Karpas-422 (cell line): ENCODE data around the gene SYNGAP1. TPM values are rescaled to one million over a fixed set of nuclear protein-coding genes. Genes with fewer than 3 reads are reported as not detected.
"Not testable (repeated sequence)": the region's sequence is repeated elsewhere in the genome, so short reads cannot be mapped to it uniquely, and the experiment has no call there.

Experiments used
- DNase-seq: peaks from one replicate; pipeline ENCODE4 v3.0.0-alpha.2; 2015
- H2AFZ ChIP-seq: fragments of 200-600 bp; sonication (generic); 2 replicates; pipeline ENCODE4 v1.6.1; 2014; ENCODE audit warnings: antibody characterized with exemption, low read length, mixed read lengths
- H3K27ac ChIP-seq: fragments of 200-600 bp; sonication (generic); 2 replicates; pipeline ENCODE4 v1.5.1; 2014; ENCODE audit warnings: mild to moderate bottlenecking, low read length, moderate library complexity
- H3K27me3 ChIP-seq: fragments of 200-600 bp; sonication (generic); 2 replicates; pipeline ENCODE4 v1.6.1; 2014; ENCODE audit warnings: low read length, mixed read lengths
- H3K36me3 ChIP-seq: fragments of 200-600 bp; sonication (generic); 2 replicates; pipeline ENCODE4 v1.6.1; 2014; ENCODE audit warnings: low read length, mixed read lengths; ENCODE audit not compliant: insufficient read depth
- H3K4me1 ChIP-seq: fragments of 200-600 bp; sonication (generic); 2 replicates; pipeline ENCODE4 v1.6.1; 2014; ENCODE audit warnings: mild to moderate bottlenecking, low read length, mixed read lengths
- H3K4me2 ChIP-seq: fragments of 200-600 bp; sonication (generic); 2 replicates; pipeline ENCODE4 v1.6.1; 2014; ENCODE audit warnings: low read length, low read depth, mild to moderate bottlenecking; ENCODE audit not compliant: poor library complexity, severe bottlenecking
- H3K4me3 ChIP-seq: fragments of 200-600 bp; sonication (generic); 2 replicates; pipeline ENCODE4 v1.5.1; 2014; ENCODE audit warnings: mild to moderate bottlenecking, antibody characterized with exemption, low read length, mixed read lengths
- H3K79me2 ChIP-seq: fragments of 200-600 bp; sonication (generic); 2 replicates; pipeline ENCODE4 v1.6.1; 2014; ENCODE audit warnings: mild to moderate bottlenecking, low read length, mixed read lengths
- H3K9ac ChIP-seq: fragments of 200-600 bp; sonication (generic); 2 replicates; pipeline ENCODE4 v1.6.0; 2014; ENCODE audit warnings: low read length
- H3K9me2 ChIP-seq: fragments of 200-600 bp; sonication (generic), shearing (Covaris generic); replicated peaks from 2 replicates; pipeline ENCODE4 v1.6.0; 2014; ENCODE audit warnings: mild to moderate bottlenecking, low read length, moderate library complexity; ENCODE audit not compliant: insufficient read depth
- H3K9me3 ChIP-seq: fragments of 300-700, 200-600 bp; sonication (generic); 2 replicates; pipeline ENCODE4 v1.6.1; 2014; ENCODE audit warnings: low read length, mixed read lengths
- H4K20me1 ChIP-seq: fragments of 200-600 bp; sonication (generic); 2 replicates; pipeline ENCODE4 v1.6.1; 2014; ENCODE audit warnings: mild to moderate bottlenecking, antibody characterized with exemption, low read length, low read depth; ENCODE audit not compliant: insufficient read depth
- total RNA-seq: library from RNA; depleted of rRNA; stranded (reverse); fragments of >200 nt; shearing (Covaris generic); gene quantifications from 2 replicates; pipeline ENCODE4 v1.2.3, GENCODE V29; 2014; ENCODE audit warnings: low replicate concordance

SYNGAP1 gene
- total RNA-seq, 1 experiment from 2014 or later: 16.7 TPM

GRCh38 chr6:33467091-33467490 is 47.2 kb downstream of the SYNGAP1 start:
- no peak overlapping the region for H3K27ac ChIP-seq
- H3K9me3 ChIP-seq: no peaks in the 10 kb centered on the region
- H2AFZ ChIP-seq: no peak overlapping the region
- DNase-seq: no peak
- no peaks in the 10 kb centered on the region for H3K4me1 ChIP-seq
- no peaks in the 10 kb centered on the region for H4K20me1 ChIP-seq
- no peak overlapping the region for H3K4me2 ChIP-seq
- H3K27me3 ChIP-seq: no peaks in the 10 kb centered on the region
- no peak overlapping the region for H3K4me3 ChIP-seq
- H3K79me2 ChIP-seq: no peaks in the 10 kb centered on the region
- no peaks in the 10 kb centered on the region for H3K9me2 ChIP-seq
- H3K9ac ChIP-seq: no peak overlapping the region
- H3K36me3 ChIP-seq: no peaks in the 10 kb centered on the region

- H3K9ac ChIP-seq: no peak overlapping the region
- H4K20me1 ChIP-seq: no peaks in the 10 kb centered on the region
- no peaks in the 10 kb centered on the region for H3K27me3 ChIP-seq
- no peak overlapping the region for H3K27ac ChIP-seq
- no peaks in the 10 kb centered on the region for H3K9me3 ChIP-seq
- H3K4me2 ChIP-seq: no peak overlapping the region
- no peak overlapping the region for H3K4me3 ChIP-seq
- H3K36me3 ChIP-seq: no peaks in the 10 kb centered on the region
- no peaks in the 10 kb centered on the region for H3K79me2 ChIP-seq
- no peak for DNase-seq
- no peaks in the 10 kb centered on the region for H3K4me1 ChIP-seq
- no peaks in the 10 kb centered on the region for H3K9me2 ChIP-seq
- H2AFZ ChIP-seq: no peak overlapping the region
Measured at GRCh38 chr6:33469661-33470060, 49.8 kb downstream of the SYNGAP1 start.

- H3K4me3 ChIP-seq: no peak overlapping the region
- no peak overlapping the region for H3K4me2 ChIP-seq
- DNase-seq: no peak
- no peaks in the 10 kb centered on the region for H3K4me1 ChIP-seq
- H3K9ac ChIP-seq: no peak overlapping the region
- no peaks in the 10 kb centered on the region for H3K9me3 ChIP-seq
- no peaks in the 10 kb centered on the region for H3K36me3 ChIP-seq
- no peaks in the 10 kb centered on the region for H4K20me1 ChIP-seq
- no peaks in the 10 kb centered on the region for H3K79me2 ChIP-seq
- no peak overlapping the region for H2AFZ ChIP-seq
- H3K27ac ChIP-seq: no peak overlapping the region
- no peaks in the 10 kb centered on the region for H3K9me2 ChIP-seq
- H3K27me3 ChIP-seq: no peaks in the 10 kb centered on the region
Measured at GRCh38 chr6:33477864-33478263, 58.0 kb downstream of the SYNGAP1 start.

DNA sequence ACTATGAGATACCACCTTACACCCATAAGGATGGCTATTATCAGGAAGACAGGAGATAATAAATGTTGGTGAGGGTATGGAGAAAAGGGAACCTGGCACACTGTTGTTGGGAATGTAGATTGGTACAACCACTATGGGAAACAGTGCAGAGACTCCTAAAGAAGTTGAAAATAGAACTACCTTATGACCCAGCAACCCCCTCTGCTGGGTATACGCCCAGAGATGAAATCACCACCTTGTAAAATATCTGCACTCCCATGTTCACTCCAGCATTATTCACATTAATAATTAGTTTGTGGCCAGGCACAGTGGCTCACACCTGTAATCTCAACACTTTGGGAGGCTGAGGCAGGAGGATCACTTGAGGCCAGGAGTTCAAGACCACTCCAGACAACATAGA is 61.3 kb downstream of the SYNGAP1 start:
- no peak overlapping the region for H3K27ac ChIP-seq
- DNase-seq: no peak
- no peaks in the 10 kb centered on the region for H3K9me2 ChIP-seq
- H3K4me3 ChIP-seq: no peak overlapping the region
- H3K9me3 ChIP-seq: no peaks in the 10 kb centered on the region
- no peaks in the 10 kb centered on the region for H4K20me1 ChIP-seq
- H3K4me1 ChIP-seq: no peaks in the 10 kb centered on the region
- no peaks in the 10 kb centered on the region for H3K36me3 ChIP-seq
- H3K27me3 ChIP-seq: no peaks in the 10 kb centered on the region
- H3K9ac ChIP-seq: no peak overlapping the region
- H3K4me2 ChIP-seq: no peak overlapping the region
- no peak overlapping the region for H2AFZ ChIP-seq
- H3K79me2 ChIP-seq: no peaks in the 10 kb centered on the region

GRCh38 chr6:33482620-33483019 is 62.8 kb downstream of the SYNGAP1 start:
- DNase-seq, H3K4me1 ChIP-seq, H2AFZ ChIP-seq, H3K9ac ChIP-seq, H3K9me2 ChIP-seq, H3K79me2 ChIP-seq, H3K4me2 ChIP-seq, H3K4me3 ChIP-seq, H4K20me1 ChIP-seq, H3K36me3 ChIP-seq, H3K9me3 ChIP-seq, H3K27ac ChIP-seq, H3K27me3 ChIP-seq: not testable (repeated sequence)

GRCh38 chr6:33483678-33484077 is 63.8 kb downstream of the SYNGAP1 start:
- H3K79me2 ChIP-seq: no peaks in the 10 kb centered on the region
- no peak overlapping the region for H3K4me2 ChIP-seq
- no peaks in the 10 kb centered on the region for H3K4me1 ChIP-seq
- no peaks in the 10 kb centered on the region for H3K27me3 ChIP-seq
- H3K4me3 ChIP-seq: no peak overlapping the region
- H4K20me1 ChIP-seq: no peaks in the 10 kb centered on the region
- no peaks in the 10 kb centered on the region for H3K9me3 ChIP-seq
- H3K9me2 ChIP-seq: no peaks in the 10 kb centered on the region
- DNase-seq: no peak
- no peak overlapping the region for H3K27ac ChIP-seq
- no peaks in the 10 kb centered on the region for H3K36me3 ChIP-seq
- H2AFZ ChIP-seq: no peak overlapping the region
- no peak overlapping the region for H3K9ac ChIP-seq

DNA sequence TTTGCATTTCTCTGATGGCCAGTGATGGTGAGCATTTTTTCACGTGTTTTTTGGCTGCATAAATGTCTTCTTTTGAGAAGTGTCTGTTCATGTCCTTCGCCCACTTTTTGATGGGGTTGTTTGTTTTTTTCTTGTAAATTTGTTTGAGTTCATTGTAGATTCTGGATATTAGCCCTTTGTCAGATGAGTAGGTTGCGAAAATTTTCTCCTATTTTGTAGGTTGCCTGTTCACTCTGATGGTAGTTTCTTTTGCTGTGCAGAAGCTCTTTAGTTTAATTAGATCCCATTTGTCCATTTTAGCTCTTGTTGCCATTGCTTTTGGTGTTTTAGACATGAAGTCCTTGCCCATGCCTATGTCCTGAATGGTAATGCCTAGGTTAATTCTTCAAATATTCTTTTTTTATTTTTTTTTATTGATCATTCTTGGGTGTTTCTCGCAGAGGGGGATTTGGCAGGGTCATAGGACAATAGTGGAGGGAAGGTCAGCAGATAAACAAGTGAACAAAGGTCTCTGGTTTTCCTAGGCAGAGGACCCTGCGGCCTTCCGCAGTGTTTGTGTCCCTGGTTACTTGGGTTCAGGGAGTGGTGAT is 64.9 kb downstream of the SYNGAP1 start:
- H3K27me3 ChIP-seq, DNase-seq, H3K4me3 ChIP-seq, H3K9ac ChIP-seq, H3K4me2 ChIP-seq, H2AFZ ChIP-seq, H3K79me2 ChIP-seq, H3K4me1 ChIP-seq, H3K36me3 ChIP-seq, H4K20me1 ChIP-seq, H3K27ac ChIP-seq, H3K9me3 ChIP-seq, H3K9me2 ChIP-seq: not testable (repeated sequence)

GRCh38 chr6:33485680-33486079 is 65.8 kb downstream of the SYNGAP1 start:
- H3K9me3 ChIP-seq, H3K79me2 ChIP-seq, H2AFZ ChIP-seq, H3K4me2 ChIP-seq, DNase-seq, H3K27me3 ChIP-seq, H3K27ac ChIP-seq, H3K9ac ChIP-seq, H4K20me1 ChIP-seq, H3K4me3 ChIP-seq, H3K4me1 ChIP-seq, H3K36me3 ChIP-seq, H3K9me2 ChIP-seq: not testable (repeated sequence)

DNA sequence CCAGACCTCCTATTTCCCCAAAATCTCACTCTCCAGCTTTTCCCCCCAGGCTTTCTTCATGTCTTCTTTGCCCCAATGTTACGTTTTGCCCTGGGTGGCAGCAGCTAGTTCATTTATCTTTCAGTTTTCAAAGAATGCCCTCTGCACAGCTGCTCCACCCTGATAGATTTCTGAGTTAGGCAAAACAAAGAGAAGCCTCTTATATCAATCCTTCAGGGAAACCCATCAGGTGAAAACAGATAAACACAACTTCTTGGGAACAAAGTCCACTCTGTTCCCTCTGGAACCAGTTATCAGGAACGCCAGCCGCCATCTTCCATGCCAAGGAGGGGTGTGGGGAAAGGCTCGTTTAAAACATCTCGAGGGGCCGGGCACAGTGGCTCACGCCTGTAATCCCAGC is 68.5 kb downstream of the SYNGAP1 start:
- no peak overlapping the region for H2AFZ ChIP-seq
- no peaks in the 10 kb centered on the region for H3K9me3 ChIP-seq
- no peak overlapping the region for H3K4me2 ChIP-seq
- H3K36me3 ChIP-seq: no peaks in the 10 kb centered on the region
- no peaks in the 10 kb centered on the region for H3K9me2 ChIP-seq
- H3K27ac ChIP-seq: no peak overlapping the region
- no peak for DNase-seq
- H4K20me1 ChIP-seq: no peaks in the 10 kb centered on the region
- H3K4me1 ChIP-seq: no peaks in the 10 kb centered on the region
- no peaks in the 10 kb centered on the region for H3K27me3 ChIP-seq
- H3K79me2 ChIP-seq: no peaks in the 10 kb centered on the region
- no peak overlapping the region for H3K9ac ChIP-seq
- no peak overlapping the region for H3K4me3 ChIP-seq
